SK-N-MC (cell line): ENCODE data around the gene RPL37A.
A peak's percentile ranks its signal among the peaks of the same experiment; 100 is the strongest.

Source experiments
- DNase-seq: peaks from one replicate; pipeline ENCODE4 v3.0.0-alpha.2; 2011; ENCODE audit warnings: low read depth, low spot score
- H3K27ac ChIP-seq: fragments of 200-600 bp; sonication (generic); 2 replicates; pipeline ENCODE4 v1.5.1; 2016; ENCODE audit warnings: mixed run types
- H3K36me3 ChIP-seq: fragments of 200-600 bp; sonication (generic); 2 replicates; pipeline ENCODE4 v1.6.1; 2017; ENCODE audit warnings: antibody characterized with exemption, low read length, mixed read lengths; ENCODE audit not compliant: insufficient read depth
- H3K4me3 ChIP-seq: fragments of 200-600 bp; sonication (generic); 2 replicates; pipeline ENCODE4 v1.5.1; 2016
- H3K9ac ChIP-seq: fragments of 200-600 bp; sonication (generic); 2 replicates; pipeline ENCODE4 v1.8.0; 2017; ENCODE audit warnings: mixed run types, mixed read lengths; ENCODE audit not compliant: insufficient read length
- H3K9me3 ChIP-seq: fragments of 200-600 bp; sonication (generic); 2 replicates; pipeline ENCODE4 v1.6.1; 2017; ENCODE audit warnings: low read depth, mild to moderate bottlenecking, antibody characterized with exemption, low read length, moderate library complexity, mixed read lengths
- EZH2 ChIP-seq: fragments of 200-600 bp; sonication (generic); IDR thresholded peaks from one replicate; pipeline ENCODE4 v1.6.1; 2017; ENCODE audit warnings: antibody characterized with exemption
- FOXP2 ChIP-seq: optimal IDR thresholded peaks from 2 replicates; pipeline ENCODE3; 2011; ENCODE audit warnings: mild to moderate bottlenecking, moderate library complexity; ENCODE audit not compliant: insufficient read depth; ENCODE audit errors: extremely low read length, control extremely low read depth
- POLR2AphosphoS5 ChIP-seq: IDR thresholded peaks from 2 replicates; pipeline ENCODE4 v1.6.1; 2012; ENCODE audit warnings: mild to moderate bottlenecking, low read depth, low read length, borderline replicate concordance

The RPL37A gene

GRCh38 chr2:216527600-216527999, 29.0 kb downstream of the RPL37A start:
- Histone ChIP-seq H3K27ac (peak overlapping the region; percentile 40; the same call in 1 of the 2 replicates), H3K9ac (no peak overlapping the region), H3K36me3 (no peaks in the 10 kb centered on the region), H3K9me3 (no peaks in the 10 kb centered on the region), H3K4me3 (no peak overlapping the region)
- DNase-seq, result peak; percentile 40
- TF ChIP-seq EZH2 (no peak), POLR2AphosphoS5 (no peak), FOXP2 (no peak)

DNA sequence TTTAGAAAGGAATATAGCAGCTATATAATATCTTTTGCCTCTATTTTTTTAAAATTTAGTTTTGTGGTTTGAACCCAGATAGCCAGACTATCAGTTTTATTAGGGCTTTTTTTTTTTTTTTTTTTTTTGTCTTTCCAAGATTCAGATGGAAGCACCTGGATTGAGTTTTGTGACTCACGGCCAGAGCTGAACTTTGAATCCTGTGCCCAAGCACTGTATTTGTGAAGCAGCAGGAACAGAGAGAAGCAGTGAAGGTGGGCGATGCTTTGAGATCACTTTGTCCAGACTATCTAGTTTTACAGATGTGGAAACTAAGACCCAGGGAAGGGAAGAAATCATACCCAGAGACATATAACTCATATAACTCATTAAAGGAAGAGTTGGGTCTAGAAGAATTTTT, 33.9 kb downstream of the RPL37A start:
- Histone ChIP-seq H3K9me3 (no peaks in the 10 kb centered on the region), H3K9ac (no peak overlapping the region), H3K36me3 (no peaks in the 10 kb centered on the region), H3K4me3 (no peak overlapping the region), H3K27ac (no peak overlapping the region)
- DNase-seq, result no peak
- TF ChIP-seq EZH2 (no peak), FOXP2 (no peak), POLR2AphosphoS5 (no peak)

DNA sequence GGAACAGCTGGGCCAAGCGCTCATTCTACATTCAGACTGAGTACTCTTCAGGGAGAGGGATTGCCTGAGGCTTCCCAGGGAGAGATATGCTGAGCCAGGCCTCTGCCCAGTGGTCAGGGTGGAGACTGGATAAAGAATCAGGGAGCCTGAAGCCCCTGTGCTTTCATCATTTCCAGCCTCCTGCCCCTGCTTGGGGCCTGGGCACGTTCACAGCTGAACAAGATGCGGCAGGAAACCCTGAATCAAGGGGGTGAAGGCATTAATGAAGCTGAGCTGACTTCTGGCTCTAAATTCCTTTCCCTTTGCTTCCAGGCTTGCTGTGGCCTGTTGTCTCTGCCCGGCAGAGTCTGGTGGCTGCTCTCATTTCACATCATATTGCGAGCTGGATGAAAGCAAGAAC, 35.0 kb downstream of the RPL37A start:
- TF ChIP-seq POLR2AphosphoS5 (no peak), EZH2 (no peak), FOXP2 (no peak)
- Histone ChIP-seq H3K9me3 (no peaks in the 10 kb centered on the region), H3K27ac (no peak overlapping the region), H3K36me3 (no peaks in the 10 kb centered on the region), H3K4me3 (no peak overlapping the region), H3K9ac (no peak overlapping the region)
- no peak for DNase-seq

GRCh38 chr2:216534809-216535208, 36.2 kb downstream of the RPL37A start:
- no peak for DNase-seq
- no peaks in the 10 kb centered on the region for H3K9me3 ChIP-seq
- TF ChIP-seq POLR2AphosphoS5 (no peak), FOXP2 (no peak)
- no peak overlapping the region for H3K27ac ChIP-seq
- no peak overlapping the region for H3K9ac ChIP-seq
- H3K36me3 ChIP-seq, result no peaks in the 10 kb centered on the region
- H3K4me3 ChIP-seq, result no peak overlapping the region

- H3K4me3 ChIP-seq, result peak overlapping the region; percentile 41; the same call in 1 of the 2 replicates
- H3K9ac ChIP-seq, result no peak overlapping the region
- H3K27ac ChIP-seq, result no peak overlapping the region
These were observed 36.9 kb downstream of the RPL37A start for GRCh38 chr2:216535454-216535995.

GRCh38 chr2:216536734-216537210, 38.1 kb downstream of the RPL37A start:
- DNase-seq, result no peak
- Histone ChIP-seq H3K36me3 (no peaks in the 10 kb centered on the region), H3K27ac (peak overlapping the region; percentile 60), H3K9ac (no peak overlapping the region), H3K9me3 (no peaks in the 10 kb centered on the region), H3K4me3 (peak overlapping the region; percentile 9)
- TF ChIP-seq FOXP2, result peak; percentile 66
- no peak for TF ChIP-seq EZH2

More at GRCh38 chr2:216535454-216535995, 36.9 kb downstream of the RPL37A start:
- Histone ChIP-seq H3K36me3 (no peaks in the 10 kb centered on the region), H3K9me3 (no peaks in the 10 kb centered on the region)
- DNase-seq, result no peak
- TF ChIP-seq FOXP2 (peak; percentile 12), EZH2 (no peak)

GRCh38 chr2:216537366-216537765, 38.7 kb downstream of the RPL37A start:
- Histone ChIP-seq H3K9ac (no peak overlapping the region), H3K27ac (peak overlapping the region; percentile 60; the same call in 1 of the 2 replicates), H3K36me3 (no peaks in the 10 kb centered on the region), H3K9me3 (no peaks in the 10 kb centered on the region), H3K4me3 (peak overlapping the region; percentile 9)
- no peak for DNase-seq
- TF ChIP-seq FOXP2 (no peak), POLR2AphosphoS5 (no peak), EZH2 (no peak)

DNA sequence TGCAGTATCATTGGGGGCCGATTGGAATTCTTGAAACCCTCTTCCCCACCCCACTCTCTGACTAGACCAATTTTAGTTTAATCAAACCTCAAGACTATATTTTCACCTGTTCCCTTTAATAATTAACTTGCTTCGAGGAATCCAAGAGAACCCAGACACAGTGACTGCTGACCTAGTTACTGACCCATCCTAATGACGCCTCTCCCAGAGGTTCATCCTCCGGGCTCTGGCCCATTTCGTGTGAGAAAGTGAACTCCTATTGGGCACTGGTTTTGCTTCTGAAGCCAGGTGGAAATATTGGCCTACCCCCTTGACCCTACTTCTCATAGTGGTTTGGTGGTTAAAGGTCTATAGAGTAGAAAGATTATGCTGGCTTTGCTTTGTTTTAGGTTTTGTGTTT, 39.9 kb downstream of the RPL37A start:
- Histone ChIP-seq H3K36me3 (no peaks in the 10 kb centered on the region), H3K9me3 (no peaks in the 10 kb centered on the region), H3K27ac (no peak overlapping the region), H3K4me3 (no peak overlapping the region), H3K9ac (no peak overlapping the region)
- DNase-seq, result no peak
- TF ChIP-seq FOXP2, result no peak
- TF ChIP-seq EZH2, result no peak
- TF ChIP-seq POLR2AphosphoS5, result no peak

DNA sequence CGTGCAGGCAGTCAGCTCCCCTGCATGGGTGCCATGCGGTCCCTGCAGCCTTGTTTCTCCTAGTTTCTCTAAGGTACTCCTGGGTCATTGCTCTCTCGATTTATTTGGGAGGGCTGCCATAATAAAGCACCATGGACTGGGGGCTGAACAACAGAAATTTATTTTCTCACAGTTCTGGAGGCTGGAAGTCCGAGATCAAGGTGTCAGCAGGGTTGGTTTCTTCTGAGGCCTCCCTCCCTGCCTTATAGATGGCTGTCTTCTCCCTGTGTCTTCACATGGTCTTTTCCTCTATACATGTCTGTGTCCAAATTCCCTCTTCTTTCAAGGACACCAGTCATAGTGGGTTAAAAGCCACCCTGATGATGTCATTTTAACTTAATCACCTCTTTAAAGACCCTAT, 40.5 kb downstream of the RPL37A start:
- no peak overlapping the region for H3K27ac ChIP-seq
- no peaks in the 10 kb centered on the region for H3K36me3 ChIP-seq
- H3K9ac ChIP-seq, result no peak overlapping the region
- no peak overlapping the region for H3K4me3 ChIP-seq
- TF ChIP-seq FOXP2, result no peak
- no peak for TF ChIP-seq EZH2
- TF ChIP-seq POLR2AphosphoS5, result no peak
- DNase-seq, result no peak
- H3K9me3 ChIP-seq, result no peaks in the 10 kb centered on the region
